Tibial artery (tissue), 4 donors: ENCODE measurements around the gene DPF3.

Experiments
- DNase-seq, 2 donors: peaks; one replicate each; pipeline ENCODE4 v3.0.0-alpha.2; 2019
- H3K27ac ChIP-seq, 2 donors: fragments of 200-600 bp; sonication (generic) in 1 of 2; 1 replicate in 1 of 2; 2 replicates in 1 of 2; pipeline ENCODE4 v1.5.1; 2018 to 2019; ENCODE audit warnings: mild to moderate bottlenecking in 1 of 2
- H3K27me3 ChIP-seq, 2 donors: fragments of 200-600 bp; sonication (generic) in 1 of 2; one replicate each; pipeline versions ENCODE4 v1.5.1 to v1.6.0; 2016 to 2019
- H3K36me3 ChIP-seq, 3 donors: fragments of 200-600 bp; sonication (generic) in 2 of 3; one replicate each; pipeline ENCODE4 v1.5.1; 2016 to 2019; ENCODE audit warnings: mild to moderate bottlenecking in 2 of 3
- H3K4me1 ChIP-seq, 4 donors: fragments of 200-600 bp; sonication (generic) in 2 of 4; 1 replicate in 3 of 4; 2 replicates in 1 of 4; pipeline ENCODE4 v1.5.1; 2016 to 2019
- H3K4me3 ChIP-seq, 2 donors: fragments of 200-600 bp; sonication (generic) in 1 of 2; 1 replicate in 1 of 2; 2 replicates in 1 of 2; pipeline ENCODE4 v1.5.1; 2018 to 2019; ENCODE audit warnings: mild to moderate bottlenecking in 2 of 2
- H3K9me3 ChIP-seq, 3 donors: fragments of 200-600 bp; sonication (generic) in 1 of 3; one replicate each; pipeline ENCODE4 v1.5.1; 2016 to 2019
- intact Hi-C: fragments of 100-400 bp; cut with DNase I; formaldehyde crosslinking; loops from one replicate; pipeline ENCODE4 v1.15.0; 2023; ENCODE audit warnings: low total_unique reads
- TF ChIP-seq, protein P1 (sequence below), 2 experiments: fragments of 200-600 bp in 1 of 2; fragments of 450-650 bp in 1 of 2; IDR thresholded peaks; one replicate each; pipeline ENCODE4 v1.5.1; 2017 to 2019; ENCODE audit warnings: antibody characterized with exemption in 2 of 2, mild to moderate bottlenecking in 1 of 2, moderate library complexity in 1 of 2

Gene DPF3

DNA sequence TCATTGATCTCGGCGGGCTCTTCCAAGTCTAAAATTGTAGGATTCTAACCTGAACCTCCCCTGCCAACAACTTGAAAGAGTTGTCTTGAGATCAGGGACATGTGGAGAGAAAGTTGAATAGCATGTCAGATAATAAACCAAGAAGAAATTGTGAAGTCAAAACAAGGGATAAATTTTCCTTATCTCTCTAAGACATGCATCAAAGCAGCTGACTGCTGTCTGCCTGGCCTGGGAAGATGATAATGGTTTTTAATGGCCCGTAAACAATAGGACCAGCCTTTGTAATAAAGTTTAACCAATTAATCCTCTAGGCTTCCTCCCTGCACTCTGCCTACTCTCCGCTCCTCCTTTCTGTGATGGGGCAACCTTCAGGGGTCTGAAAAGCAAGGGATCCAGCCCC is 67.9 kb downstream of the DPF3 start:
- Histone ChIP-seq H3K4me3 (no peak overlapping the region), H3K27me3 (no peaks in the 10 kb centered on the region), H3K4me1 (peaks cover 0 to 12% (median 2%) of the 10 kb centered on the region in 4 donors), H3K9me3 (no peaks in the 10 kb centered on the region), H3K27ac (no peak overlapping the region), H3K36me3 (no peaks in the 10 kb centered on the region)
- TF ChIP-seq, protein P1, sequence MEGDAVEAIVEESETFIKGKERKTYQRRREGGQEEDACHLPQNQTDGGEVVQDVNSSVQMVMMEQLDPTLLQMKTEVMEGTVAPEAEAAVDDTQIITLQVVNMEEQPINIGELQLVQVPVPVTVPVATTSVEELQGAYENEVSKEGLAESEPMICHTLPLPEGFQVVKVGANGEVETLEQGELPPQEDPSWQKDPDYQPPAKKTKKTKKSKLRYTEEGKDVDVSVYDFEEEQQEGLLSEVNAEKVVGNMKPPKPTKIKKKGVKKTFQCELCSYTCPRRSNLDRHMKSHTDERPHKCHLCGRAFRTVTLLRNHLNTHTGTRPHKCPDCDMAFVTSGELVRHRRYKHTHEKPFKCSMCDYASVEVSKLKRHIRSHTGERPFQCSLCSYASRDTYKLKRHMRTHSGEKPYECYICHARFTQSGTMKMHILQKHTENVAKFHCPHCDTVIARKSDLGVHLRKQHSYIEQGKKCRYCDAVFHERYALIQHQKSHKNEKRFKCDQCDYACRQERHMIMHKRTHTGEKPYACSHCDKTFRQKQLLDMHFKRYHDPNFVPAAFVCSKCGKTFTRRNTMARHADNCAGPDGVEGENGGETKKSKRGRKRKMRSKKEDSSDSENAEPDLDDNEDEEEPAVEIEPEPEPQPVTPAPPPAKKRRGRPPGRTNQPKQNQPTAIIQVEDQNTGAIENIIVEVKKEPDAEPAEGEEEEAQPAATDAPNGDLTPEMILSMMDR (IDR thresholded peaks at IDR 0.05): no peak
- no peak for DNase-seq
- intact Hi-C loops: no loop called here

DNA sequence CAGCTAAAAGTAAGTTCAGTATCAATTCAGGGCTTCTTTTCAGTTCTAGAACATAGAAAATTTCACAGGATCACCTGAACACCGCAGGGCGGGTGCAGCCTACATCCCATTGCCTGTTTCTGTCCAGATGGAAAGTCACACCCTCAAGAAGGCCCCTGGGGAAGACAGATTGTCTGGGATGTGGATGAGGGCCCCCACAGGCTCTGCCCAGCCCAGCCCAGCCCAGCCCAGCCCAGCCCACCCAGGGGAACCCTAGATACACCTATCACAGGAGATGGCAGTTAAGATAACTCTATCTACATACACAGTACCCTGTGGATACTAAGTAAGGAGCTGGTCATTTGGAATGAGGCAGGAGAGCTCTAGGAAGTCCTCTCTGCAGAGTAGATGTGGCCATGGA is 68.4 kb downstream of the DPF3 start:
- Histone ChIP-seq H3K36me3 (no peaks in the 10 kb centered on the region), H3K27me3 (no peaks in the 10 kb centered on the region), H3K27ac (no peak overlapping the region), H3K4me3 (no peak overlapping the region), H3K9me3 (no peaks in the 10 kb centered on the region), H3K4me1 (peaks cover 0 to 6% (median 0%) of the 10 kb centered on the region in 4 donors)
- TF ChIP-seq, protein P1 (IDR thresholded peaks at IDR 0.05): no peak
- intact Hi-C loops: no loop called here
- DNase-seq: no peak

DNA sequence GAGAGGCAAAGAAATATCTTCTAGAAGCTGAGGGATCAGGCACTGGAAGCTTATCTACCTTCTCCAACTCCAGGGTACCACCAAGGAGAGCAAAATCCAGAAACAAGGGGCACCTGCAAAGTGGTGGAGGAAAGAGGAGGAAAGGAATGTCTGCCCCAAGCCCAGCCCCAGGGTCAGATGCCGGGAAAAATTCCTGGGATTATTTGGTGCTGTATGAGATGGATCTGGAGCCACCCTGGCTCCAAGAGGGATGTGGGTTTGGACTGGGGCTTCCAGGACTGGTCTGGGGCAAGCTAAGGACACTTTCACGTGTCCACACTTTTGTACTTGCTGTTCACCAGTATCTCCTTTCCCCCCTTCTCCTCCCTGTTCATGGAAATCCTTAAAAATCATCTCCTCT is 69.8 kb downstream of the DPF3 start:
- H3K36me3 ChIP-seq: no peaks in the 10 kb centered on the region
- H3K9me3 ChIP-seq: peaks cover 0 to 3% (median 0%) of the 10 kb centered on the region in 3 donors
- H3K27ac ChIP-seq: no peak overlapping the region
- no peak for DNase-seq
- intact Hi-C loops: no loop called here
- no peaks in the 10 kb centered on the region for H3K4me1 ChIP-seq
- H3K4me3 ChIP-seq: no peak overlapping the region
- H3K27me3 ChIP-seq: no peaks in the 10 kb centered on the region
- TF ChIP-seq, protein P1 (IDR thresholded peaks at IDR 0.05): no peak

GRCh38 chr14:72822946-72823611 is 70.8 kb downstream of the DPF3 start:
- Histone ChIP-seq H3K27me3 (no peaks in the 10 kb centered on the region), H3K27ac (no peak overlapping the region), H3K4me1 (no peaks in the 10 kb centered on the region), H3K4me3 (no peak overlapping the region), H3K9me3 (peaks cover 0 to 6% (median 0%) of the 10 kb centered on the region in 3 donors), H3K36me3 (no peaks in the 10 kb centered on the region)
- intact Hi-C loops: no loop called here
- TF ChIP-seq, protein P1 (IDR thresholded peaks at IDR 0.05): no peak
- no peak for DNase-seq

- no peaks in the 10 kb centered on the region for H3K36me3 ChIP-seq
- intact Hi-C loops: no loop called here
- DNase-seq: no peak
Observed at GRCh38 chr14:72818998-72819397, 74.9 kb downstream of the DPF3 start.

More at GRCh38 chr14:72818998-72819397, 74.9 kb downstream of the DPF3 start:
- H3K4me1 ChIP-seq: no peaks in the 10 kb centered on the region
- H3K4me3 ChIP-seq: no peak overlapping the region
- H3K27ac ChIP-seq: no peak overlapping the region
- H3K27me3 ChIP-seq: no peaks in the 10 kb centered on the region
- TF ChIP-seq, protein P1 (IDR thresholded peaks at IDR 0.05): no peak
- peaks cover 0 to 6% (median 0%) of the 10 kb centered on the region in 3 donors for H3K9me3 ChIP-seq
